A172 (cell line): ENCODE measurements around the gene MT1E. TPM values are rescaled to one million over a fixed set of nuclear protein-coding genes. Genes with fewer than 3 reads are reported as not detected.
A peak's percentile ranks its signal among the peaks of the same experiment; 100 is the strongest.
"Not testable (repeated sequence)": the region's sequence is repeated elsewhere in the genome, so short reads cannot be mapped to it uniquely, and the experiment has no call there.

Source experiments
- DNase-seq: peaks from one replicate; pipeline ENCODE4 v3.0.0-alpha.2; 2015; ENCODE audit warnings: low spot score
- total RNA-seq: library from RNA; depleted of rRNA; stranded (reverse); fragments of >200 nt; shearing (Covaris generic); gene quantifications from 2 replicates; pipeline ENCODE4 v1.2.3, GENCODE V29; 2014

Gene MT1E
- total RNA-seq, 1 experiment from 2014 or later = not detected

DNA sequence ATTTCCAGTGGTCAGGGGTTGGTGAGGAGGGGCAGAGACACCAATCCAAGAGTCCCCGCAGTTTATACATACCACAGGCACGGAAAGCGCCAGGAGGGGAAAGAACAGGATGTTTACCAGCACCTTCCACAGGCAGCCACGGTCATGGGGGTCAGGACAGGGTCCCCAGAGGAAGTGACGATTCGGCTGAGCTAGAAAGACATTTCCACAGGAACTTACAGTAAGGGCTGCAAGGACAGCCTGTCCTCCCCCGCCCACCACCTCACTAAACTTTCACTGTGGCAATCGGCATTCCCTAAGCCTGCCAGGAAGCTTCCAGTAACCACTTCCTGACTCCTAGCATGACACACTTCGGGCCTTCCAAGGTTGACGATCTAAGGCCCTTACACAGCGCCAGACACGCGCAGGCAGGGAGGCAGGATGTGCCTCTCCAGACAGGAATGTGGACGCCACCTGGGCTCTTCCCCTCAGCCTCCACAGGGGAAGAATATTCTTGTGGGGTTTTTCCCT lies 18.4 kb upstream of the MT1E start:
- peak; percentile 99 for DNase-seq

GRCh38 chr16:56607675-56608042 lies 17.9 kb upstream of the MT1E start:
- no peak for DNase-seq

DNA sequence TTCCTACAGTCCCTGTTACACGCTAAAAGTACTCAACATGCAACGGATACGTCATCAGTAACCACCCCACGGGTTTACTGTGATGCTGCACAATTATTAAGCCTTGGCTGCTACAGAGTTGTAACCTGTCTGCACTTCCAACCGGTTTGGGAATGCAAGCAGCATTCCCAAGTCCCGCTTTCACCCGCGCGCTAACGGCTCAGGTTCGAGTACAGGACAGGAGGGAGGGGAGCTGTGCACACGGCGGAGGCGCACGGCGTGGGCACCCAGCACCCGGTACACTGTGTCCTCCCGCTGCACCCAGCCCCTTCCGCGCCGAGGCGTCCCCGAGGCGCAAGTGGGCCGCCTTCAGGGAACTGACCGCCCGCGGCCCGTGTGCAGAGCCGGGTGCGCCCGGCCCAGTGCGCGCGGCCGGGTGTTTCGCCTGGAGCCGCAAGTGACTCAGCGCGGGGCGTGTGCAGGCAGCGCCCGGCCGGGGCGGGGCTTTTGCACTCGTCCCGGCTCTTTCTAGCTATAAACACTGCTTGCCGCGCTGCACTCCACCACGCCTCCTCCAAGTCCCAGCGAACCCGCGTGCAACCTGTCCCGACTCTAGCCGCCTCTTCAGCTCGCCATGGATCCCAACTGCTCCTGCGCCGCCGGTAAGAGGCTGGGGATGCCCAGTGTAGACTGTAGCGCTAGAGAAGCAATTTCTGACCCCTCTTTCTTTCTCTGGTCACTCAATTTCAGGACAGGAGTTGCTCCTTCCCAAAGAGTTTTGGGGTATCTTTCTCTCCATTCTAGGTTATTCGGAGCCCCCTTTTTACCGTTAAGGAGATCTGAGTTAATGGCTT lies 17.3 kb upstream of the MT1E start, which contains the start of gene MT2A:
Gene MT2A (plus strand): TSS at position 542 of the 833 bp plus-strand sequence. CDS start 72 bp downstream, at position 614.
- DNase-seq = peak; percentile 97

DNA sequence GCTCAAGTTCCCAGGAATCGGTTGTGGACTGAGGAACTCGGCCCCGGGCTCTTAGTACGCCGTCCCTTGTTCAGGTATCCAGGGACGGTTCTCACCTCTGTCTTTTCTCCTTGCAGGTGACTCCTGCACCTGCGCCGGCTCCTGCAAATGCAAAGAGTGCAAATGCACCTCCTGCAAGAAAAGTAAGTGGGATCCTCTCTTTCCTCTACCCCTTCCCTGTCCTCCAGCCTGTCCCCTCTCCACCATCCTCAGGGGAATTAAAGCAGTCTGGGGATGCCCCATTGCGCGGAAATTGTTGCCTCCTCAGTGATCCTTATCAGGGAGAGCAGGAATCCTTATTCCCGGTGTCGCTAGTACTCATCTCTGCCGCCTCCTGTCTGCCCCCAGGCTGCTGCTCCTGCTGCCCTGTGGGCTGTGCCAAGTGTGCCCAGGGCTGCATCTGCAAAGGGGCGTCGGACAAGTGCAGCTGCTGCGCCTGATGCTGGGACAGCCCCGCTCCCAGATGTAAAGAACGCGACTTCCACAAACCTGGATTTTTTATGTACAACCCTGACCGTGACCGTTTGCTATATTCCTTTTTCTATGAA lies 16.6 kb upstream of the MT1E start:
- DNase-seq = peak; percentile 47

DNA sequence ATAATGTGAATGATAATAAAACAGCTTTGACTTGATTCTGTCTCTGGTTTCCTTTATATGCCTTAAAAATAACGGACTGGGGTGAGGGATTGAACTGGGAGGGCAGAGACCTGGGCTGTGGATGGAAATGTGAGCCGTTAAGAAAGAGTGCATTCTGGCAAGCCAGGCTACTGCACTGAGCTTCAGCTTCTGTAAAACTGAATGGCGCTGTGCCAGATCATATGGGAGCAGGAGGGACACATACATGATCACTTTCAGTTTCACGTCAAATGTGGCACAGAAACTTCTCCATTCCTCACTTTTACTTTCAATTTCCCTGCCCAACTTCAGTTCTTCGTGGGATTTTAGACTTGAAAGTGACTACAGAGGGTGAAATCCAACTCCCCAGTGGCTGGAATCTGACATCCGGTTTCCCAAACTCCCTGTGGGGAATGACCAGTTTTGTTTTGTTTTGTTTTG lies 16.1 kb upstream of the MT1E start:
- DNase-seq = peak; percentile 82

DNA sequence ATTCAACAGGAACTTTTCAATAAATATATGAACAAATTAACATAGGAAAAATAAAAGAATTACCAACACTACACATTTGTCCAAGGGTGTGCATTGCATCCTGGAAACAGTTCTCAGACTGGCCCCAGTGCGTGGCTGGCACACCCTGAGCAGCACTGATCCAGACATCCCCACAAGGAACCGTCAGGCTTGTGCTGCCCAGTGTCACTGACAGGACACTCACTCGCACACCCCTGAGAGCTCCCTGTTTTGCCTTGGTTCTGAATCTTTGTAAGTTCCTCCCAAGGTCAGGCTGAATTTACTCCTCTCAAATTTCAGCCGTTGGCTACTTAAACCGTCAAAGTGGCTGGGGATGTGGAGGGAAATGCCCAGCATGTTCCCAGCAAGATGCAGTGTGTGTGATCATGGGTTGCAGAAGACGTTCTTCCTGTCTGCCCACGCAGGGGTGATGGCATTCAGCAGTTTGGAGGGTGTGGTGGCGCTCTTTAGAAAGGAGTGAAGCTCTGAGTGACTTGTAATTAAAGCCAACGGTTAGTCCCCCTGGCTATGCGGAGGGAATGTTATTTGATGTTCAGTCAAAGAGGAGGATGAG lies 15.5 kb upstream of the MT1E start:
- DNase-seq = peak; percentile 88

- peak; percentile 33 for DNase-seq
Observed at GRCh38 chr16:56610609-56611111, 14.9 kb upstream of the MT1E start.

DNA sequence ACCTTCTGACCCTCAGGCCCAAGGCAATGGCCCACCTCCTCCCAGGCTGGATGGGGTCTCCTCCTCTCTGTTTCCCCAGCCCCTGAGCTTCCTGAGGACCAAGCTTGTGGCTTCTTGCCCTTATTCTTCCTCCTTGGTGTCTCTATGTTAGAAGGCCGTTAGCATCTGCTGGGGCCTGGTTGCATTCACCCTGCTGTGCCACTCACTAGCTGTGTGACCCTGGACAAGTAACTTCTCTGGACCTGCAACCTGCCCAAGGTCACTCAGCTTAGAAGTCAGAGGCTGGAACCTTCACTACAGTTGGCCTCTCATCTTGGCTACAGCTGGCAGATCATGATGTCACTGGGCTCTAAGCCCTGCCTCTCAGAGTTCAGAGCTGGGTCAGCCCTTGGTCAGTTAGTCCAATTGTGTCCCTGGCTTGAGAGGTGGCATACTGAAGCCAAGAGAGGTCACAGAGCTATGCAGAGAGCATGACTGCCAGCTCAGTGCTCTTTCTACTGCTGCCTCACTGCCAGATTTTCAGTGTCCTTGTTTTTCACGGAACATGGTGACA lies 14.2 kb upstream of the MT1E start:
- peak; percentile 60 for DNase-seq

- no peak for DNase-seq
Observed at GRCh38 chr16:56613706-56614105, 11.9 kb upstream of the MT1E start.

DNA sequence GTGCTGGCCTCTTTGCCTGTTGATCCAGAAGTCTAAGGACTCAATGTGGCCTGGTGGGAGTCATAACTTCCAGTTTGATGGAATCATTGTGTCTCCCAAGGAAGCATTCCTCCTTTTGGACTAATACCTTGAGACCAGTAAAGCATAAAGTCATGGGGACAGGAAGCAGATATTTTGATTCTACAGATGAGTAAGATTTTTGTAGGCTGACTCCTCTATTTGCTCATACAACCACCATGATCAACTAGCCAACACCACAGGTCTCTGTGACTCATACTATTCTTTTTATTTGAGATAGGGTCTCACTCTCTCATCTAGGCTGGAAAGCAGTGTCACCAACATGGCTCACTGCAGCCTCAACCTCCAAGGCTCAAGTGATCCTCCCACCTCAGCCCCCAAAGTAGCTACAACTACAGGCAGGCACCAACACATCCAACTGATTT lies 11.0 kb upstream of the MT1E start:
- peak; percentile 95 for DNase-seq

DNA sequence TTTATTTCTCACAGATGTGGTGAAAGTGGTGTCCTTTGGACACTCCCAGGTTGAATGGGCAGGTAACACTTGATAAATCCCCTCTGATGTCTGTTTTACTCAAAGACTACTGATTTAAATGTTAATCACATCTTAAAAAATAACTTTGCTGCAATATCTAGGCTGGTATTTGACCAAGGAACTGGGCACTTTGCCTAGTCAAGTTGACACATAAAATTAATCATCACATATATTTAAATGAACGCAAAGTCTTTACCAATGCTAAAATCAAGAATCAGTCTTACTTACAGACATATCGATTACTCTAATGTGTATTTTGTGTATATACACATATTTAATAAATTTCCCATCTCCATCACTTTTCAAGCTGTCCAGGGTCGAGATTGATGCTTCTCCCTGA lies 10.2 kb upstream of the MT1E start:
- peak; percentile 59 for DNase-seq

- no peak for DNase-seq
Observed at GRCh38 chr16:56616608-56617211, 8.9 kb upstream of the MT1E start.

- DNase-seq = no peak
Observed at GRCh38 chr16:56617212-56618085, 8.1 kb upstream of the MT1E start.

GRCh38 chr16:56618138-56618537 lies 7.4 kb upstream of the MT1E start:
- DNase-seq = no peak

DNA sequence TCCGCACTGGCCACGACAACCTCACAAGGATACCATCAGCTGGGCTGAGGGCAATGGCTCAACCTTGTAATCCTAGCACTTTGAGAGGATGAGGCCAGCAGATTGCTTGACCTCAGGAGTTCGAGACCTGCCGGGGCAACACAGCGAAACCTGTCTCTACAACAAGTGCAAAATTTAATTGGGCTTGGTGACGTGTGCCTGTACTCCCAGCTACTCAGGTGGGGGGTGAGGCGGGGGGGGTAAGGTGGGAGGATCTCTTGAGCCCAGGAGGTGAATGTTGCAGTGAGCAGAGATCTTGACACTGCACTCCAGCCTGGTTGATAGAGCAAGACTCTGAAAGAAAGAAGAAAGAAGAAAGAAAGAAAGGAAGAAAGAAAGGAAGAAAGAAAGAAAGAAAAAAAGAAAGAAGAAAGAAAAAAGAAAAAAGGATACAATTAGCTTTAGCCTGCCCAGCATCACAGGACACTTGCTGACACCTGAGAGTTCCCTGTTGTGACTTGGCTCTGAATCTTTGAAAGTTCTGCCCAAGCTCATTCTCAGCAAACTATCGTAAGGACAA lies 5.2 kb upstream of the MT1E start:
- no peak for DNase-seq

GRCh38 chr16:56621665-56622445 lies 3.7 kb upstream of the MT1E start:
- not testable (repeated sequence) for DNase-seq

GRCh38 chr16:56623184-56623583 lies 2.4 kb upstream of the MT1E start:
- not testable (repeated sequence) for DNase-seq

DNA sequence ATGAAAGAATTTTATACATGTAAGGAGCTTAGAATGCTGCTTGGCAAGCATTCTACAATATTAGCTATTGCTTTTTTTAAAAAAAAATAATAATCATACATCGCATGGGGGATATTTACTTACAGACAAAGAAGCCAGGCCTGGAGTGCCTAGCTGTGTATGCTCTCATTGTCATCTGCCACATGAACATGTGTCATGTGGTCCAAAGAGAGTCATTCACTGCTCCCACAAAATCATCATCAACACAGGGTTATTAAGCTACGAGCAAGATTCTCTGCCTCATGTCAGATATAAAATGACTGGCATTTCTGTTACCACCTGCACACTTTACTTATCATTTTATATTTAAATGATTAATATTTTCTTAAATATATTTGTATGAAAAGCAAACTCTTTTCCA lies 1.9 kb upstream of the MT1E start:
- DNase-seq = no peak

- no peak for DNase-seq
Observed at GRCh38 chr16:56625943-56626654, 518 bp downstream of the MT1E start.
